Hepatocyte (in vitro differentiated cells): ENCODE results near the gene NECAB2.

Experiments used
- EZH2 ChIP-seq: fragments of 200-600 bp; sonication (generic); IDR thresholded peaks from 2 replicates; pipeline ENCODE4 v1.6.1; 2016; ENCODE audit warnings: antibody characterized with exemption, mild to moderate bottlenecking, borderline replicate concordance
- EZH2phosphoT487 ChIP-seq: fragments of 200-600 bp; sonication (generic); IDR thresholded peaks from one replicate; pipeline ENCODE4 v1.6.1; 2018; ENCODE audit warnings: antibody characterized with exemption, mild to moderate bottlenecking, low read depth, moderate library complexity; ENCODE audit not compliant: unreplicated experiment, severe bottlenecking
- TF ChIP-seq, protein P1 (sequence below): fragments of 200-600 bp; sonication (generic); IDR thresholded peaks from 2 replicates; pipeline ENCODE4 v1.5.1; 2016; ENCODE audit warnings: antibody characterized with exemption, mild to moderate bottlenecking; ENCODE audit not compliant: poor library complexity

DNA sequence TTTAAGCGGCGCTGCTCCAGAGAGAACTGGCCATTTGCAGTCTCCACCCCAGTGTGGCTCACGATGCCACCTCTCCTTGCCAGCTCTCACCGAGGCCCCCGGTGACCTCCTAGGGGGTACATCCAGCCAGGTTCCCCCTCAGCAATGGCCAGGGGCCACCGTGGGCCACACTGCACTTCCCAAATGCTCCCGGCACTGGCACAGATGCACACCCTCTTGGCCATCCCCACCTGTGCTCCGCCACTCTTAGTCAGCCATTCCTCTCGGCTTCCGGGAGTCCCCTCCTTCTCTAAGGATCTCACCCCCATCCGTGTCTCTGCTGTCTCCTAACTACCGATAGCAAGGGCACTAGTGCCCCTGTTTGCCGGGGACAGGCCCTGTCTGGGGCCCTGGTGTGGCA is 43.4 kb upstream of the NECAB2 start:
- TF ChIP-seq, protein P1, sequence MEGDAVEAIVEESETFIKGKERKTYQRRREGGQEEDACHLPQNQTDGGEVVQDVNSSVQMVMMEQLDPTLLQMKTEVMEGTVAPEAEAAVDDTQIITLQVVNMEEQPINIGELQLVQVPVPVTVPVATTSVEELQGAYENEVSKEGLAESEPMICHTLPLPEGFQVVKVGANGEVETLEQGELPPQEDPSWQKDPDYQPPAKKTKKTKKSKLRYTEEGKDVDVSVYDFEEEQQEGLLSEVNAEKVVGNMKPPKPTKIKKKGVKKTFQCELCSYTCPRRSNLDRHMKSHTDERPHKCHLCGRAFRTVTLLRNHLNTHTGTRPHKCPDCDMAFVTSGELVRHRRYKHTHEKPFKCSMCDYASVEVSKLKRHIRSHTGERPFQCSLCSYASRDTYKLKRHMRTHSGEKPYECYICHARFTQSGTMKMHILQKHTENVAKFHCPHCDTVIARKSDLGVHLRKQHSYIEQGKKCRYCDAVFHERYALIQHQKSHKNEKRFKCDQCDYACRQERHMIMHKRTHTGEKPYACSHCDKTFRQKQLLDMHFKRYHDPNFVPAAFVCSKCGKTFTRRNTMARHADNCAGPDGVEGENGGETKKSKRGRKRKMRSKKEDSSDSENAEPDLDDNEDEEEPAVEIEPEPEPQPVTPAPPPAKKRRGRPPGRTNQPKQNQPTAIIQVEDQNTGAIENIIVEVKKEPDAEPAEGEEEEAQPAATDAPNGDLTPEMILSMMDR: no peak
- TF ChIP-seq EZH2: no peak
- no peak for TF ChIP-seq EZH2phosphoT487
